ENCODE data around the gene TMEM217.

Gene TMEM217

DNA sequence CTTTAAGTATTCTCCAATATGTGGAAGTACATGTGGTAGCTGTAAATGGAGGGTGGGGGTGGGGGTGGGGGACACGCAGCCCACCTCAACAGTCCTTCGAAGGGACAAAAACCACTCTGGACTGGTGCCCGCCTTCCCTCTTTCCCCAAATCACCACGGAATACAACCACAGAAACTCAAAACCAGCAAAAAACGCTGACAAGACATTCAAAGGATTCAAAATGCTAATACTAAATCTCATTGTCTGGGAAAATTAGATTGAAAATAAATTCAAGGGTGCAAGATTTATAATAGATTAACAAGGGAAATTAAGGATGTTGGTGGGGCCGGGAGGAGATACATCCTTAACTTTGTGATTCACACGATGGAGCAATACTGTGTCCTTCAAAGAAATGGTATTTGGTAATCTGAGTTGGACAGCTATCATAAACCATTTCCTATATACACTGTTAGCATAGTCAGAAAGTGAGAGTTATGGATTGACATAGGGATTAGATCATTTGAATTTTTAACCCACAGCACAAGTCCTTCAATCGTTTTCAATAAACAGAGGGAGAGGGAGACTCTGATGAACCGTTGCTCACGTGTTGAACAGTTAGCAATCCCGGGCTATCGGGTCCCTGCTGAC lies 1.1 kb downstream of the TMEM217 start:
- 0 out of 2 replicates have a peak, but pooled peaks cover 3% of the 10 kb centered on the region for H3K4me1 ChIP-seq (ENCODE audit: control insufficient read depth, insufficient read depth, low read length)
- ChIA-PET CTCF (interaction anchor here (0.7 to 1.9 kb wide), 6 partner anchors 15 to 124 kb away, joined by 3 to 8 read pairs (median 4); no protein-coding TSS in a partner anchor), POLR2A (interaction anchor here (0.5 to 4.3 kb wide), 23 partner anchors 10 to 1941 kb away, joined by 3 to 27 read pairs (median 4); partner anchors contain the start of gene MTCH1)
- H3K4me3 ChIP-seq (ENCODE audit: low read depth, low read length) = peak overlapping the region; percentile 66
- H3K27ac ChIP-seq (ENCODE audit: extremely low read depth, low read depth, low read length) = no peak overlapping the region
- no peaks in the 10 kb centered on the region; a peak in 1 of 3 replicates for H3K36me3 ChIP-seq (ENCODE audit: control insufficient read depth in 2 of 2, insufficient read depth in 1 of 2, low read length in 2 of 2)
- TF ChIP-seq PRDM1 (tag by site-specific recombination; IDR thresholded peaks at IDR 0.05) = peak; percentile 55; the same call in 1 of the 2 replicates
- TF ChIP-seq SP3 (tag by site-specific recombination; IDR thresholded peaks at IDR 0.05) = no peak
- no peak for TF ChIP-seq ZNF302 (tag by site-specific recombination; IDR thresholded peaks at IDR 0.05; ENCODE audit: low read depth)
- no peak for TF ChIP-seq ZBTB8A (tag by site-specific recombination; IDR thresholded peaks at IDR 0.05)
- H3K9me3 ChIP-seq (ENCODE audit: control insufficient read depth, insufficient read depth, low read depth, low read length) = no peaks in the 10 kb centered on the region

DNA sequence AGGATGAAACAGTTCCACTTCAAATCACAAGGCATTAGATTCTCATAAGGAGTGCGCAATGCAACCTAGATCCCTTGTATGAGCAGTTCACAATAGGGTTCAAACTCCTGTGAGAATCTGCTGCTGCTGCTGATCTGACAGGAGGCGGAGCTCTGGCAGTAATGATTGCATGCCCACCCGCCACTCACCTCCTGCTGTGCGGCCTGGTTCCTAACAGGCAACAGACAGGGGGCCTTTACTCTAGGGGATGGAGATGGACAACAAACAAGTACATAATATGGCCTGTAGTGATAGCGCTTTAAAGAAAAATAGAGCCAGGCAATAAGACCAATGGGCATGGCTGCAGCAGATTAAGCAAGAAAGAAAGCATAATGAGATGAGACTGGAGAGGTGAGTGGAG lies 3.1 kb downstream of the TMEM217 start:
- no peaks in the 10 kb centered on the region for H3K36me3 ChIP-seq (ENCODE audit: control insufficient read depth in 2 of 2, insufficient read depth in 1 of 2, low read length in 2 of 2)
- TF ChIP-seq, protein P1, sequence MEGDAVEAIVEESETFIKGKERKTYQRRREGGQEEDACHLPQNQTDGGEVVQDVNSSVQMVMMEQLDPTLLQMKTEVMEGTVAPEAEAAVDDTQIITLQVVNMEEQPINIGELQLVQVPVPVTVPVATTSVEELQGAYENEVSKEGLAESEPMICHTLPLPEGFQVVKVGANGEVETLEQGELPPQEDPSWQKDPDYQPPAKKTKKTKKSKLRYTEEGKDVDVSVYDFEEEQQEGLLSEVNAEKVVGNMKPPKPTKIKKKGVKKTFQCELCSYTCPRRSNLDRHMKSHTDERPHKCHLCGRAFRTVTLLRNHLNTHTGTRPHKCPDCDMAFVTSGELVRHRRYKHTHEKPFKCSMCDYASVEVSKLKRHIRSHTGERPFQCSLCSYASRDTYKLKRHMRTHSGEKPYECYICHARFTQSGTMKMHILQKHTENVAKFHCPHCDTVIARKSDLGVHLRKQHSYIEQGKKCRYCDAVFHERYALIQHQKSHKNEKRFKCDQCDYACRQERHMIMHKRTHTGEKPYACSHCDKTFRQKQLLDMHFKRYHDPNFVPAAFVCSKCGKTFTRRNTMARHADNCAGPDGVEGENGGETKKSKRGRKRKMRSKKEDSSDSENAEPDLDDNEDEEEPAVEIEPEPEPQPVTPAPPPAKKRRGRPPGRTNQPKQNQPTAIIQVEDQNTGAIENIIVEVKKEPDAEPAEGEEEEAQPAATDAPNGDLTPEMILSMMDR (tag by site-specific recombination; IDR thresholded peaks at IDR 0.05) = no peak
- TF ChIP-seq ZNF174 (tag by site-specific recombination; IDR thresholded peaks at IDR 0.05) (no peak), ZNF521 (tag by site-specific recombination; IDR thresholded peaks at IDR 0.05) (no peak), ZIC2 (tag by site-specific recombination; IDR thresholded peaks at IDR 0.05) (peak; percentile 71)
- CTCF ChIA-PET = interaction anchor here (0.7 kb wide), 2 partner anchors 49 to 456 kb away, joined by 3 to 4 read pairs; no protein-coding TSS in a partner anchor
- no peaks in the 10 kb centered on the region for H3K9me3 ChIP-seq (ENCODE audit: control insufficient read depth, insufficient read depth, low read depth, low read length)
- H3K4me1 ChIP-seq (ENCODE audit: control insufficient read depth, insufficient read depth, low read length) = 0 out of 2 replicates have a peak, but pooled peaks cover 3% of the 10 kb centered on the region
- H3K4me3 ChIP-seq (ENCODE audit: low read depth, low read length) = no peak overlapping the region
- H3K27ac ChIP-seq (ENCODE audit: extremely low read depth, low read depth, low read length) = no peak overlapping the region
- POLR2A ChIA-PET = interaction anchor here (4.3 kb wide), 1 partner anchor 33 kb away, joined by 27 read pairs; no protein-coding TSS in a partner anchor

DNA sequence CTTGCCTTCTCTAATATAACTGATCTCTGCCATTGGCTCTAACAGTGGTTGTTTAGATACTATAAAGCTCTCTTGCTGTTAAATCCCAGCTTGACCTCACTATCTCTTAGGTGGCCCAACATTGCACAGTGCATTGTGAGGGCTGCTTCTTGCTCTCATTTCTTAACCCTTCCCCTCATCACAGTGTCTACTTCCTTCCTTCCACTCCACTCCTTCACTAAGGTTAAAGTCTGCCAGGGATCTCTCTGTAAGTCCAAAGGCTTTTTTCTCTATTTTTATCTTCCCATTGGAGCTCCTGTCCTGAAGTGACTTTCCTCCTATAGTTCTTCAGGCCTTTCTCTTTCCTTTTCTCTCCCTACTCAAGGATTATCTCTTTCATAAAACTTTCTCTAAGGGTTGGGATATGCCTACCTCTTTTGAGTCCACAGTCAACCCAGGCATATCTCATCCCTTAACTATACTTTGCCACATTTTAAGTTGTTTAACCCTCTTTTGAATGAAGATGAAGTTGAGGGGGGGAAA lies 4.4 kb downstream of the TMEM217 start:
- Histone ChIP-seq H3K36me3 (ENCODE audit: control insufficient read depth in 2 of 2, insufficient read depth in 1 of 2, low read length in 2 of 2) (no peaks in the 10 kb centered on the region), H3K4me3 (ENCODE audit: low read depth, low read length) (no peak overlapping the region), H3K9me3 (ENCODE audit: control insufficient read depth, insufficient read depth, low read depth, low read length) (no peaks in the 10 kb centered on the region), H3K4me1 (ENCODE audit: control insufficient read depth, insufficient read depth, low read length) (0 out of 2 replicates have a peak, but pooled peaks cover under 1% of the 10 kb centered on the region), H3K27ac (ENCODE audit: extremely low read depth, low read depth, low read length) (no peak overlapping the region)
- ChIA-PET POLR2A (interaction anchor here (1.3 kb wide), 1 partner anchor 11 kb away, joined by 3 read pairs; no protein-coding TSS in a partner anchor), CTCF (interaction anchor here (1.4 to 1.5 kb wide), 2 partner anchors 43 to 235 kb away, joined by 3 to 4 read pairs; no protein-coding TSS in a partner anchor)
- TF ChIP-seq, protein P2, sequence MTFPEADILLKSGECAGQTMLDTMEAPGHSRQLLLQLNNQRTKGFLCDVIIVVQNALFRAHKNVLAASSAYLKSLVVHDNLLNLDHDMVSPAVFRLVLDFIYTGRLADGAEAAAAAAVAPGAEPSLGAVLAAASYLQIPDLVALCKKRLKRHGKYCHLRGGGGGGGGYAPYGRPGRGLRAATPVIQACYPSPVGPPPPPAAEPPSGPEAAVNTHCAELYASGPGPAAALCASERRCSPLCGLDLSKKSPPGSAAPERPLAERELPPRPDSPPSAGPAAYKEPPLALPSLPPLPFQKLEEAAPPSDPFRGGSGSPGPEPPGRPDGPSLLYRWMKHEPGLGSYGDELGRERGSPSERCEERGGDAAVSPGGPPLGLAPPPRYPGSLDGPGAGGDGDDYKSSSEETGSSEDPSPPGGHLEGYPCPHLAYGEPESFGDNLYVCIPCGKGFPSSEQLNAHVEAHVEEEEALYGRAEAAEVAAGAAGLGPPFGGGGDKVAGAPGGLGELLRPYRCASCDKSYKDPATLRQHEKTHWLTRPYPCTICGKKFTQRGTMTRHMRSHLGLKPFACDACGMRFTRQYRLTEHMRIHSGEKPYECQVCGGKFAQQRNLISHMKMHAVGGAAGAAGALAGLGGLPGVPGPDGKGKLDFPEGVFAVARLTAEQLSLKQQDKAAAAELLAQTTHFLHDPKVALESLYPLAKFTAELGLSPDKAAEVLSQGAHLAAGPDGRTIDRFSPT (tag by site-specific recombination; IDR thresholded peaks at IDR 0.05) = no peak
- TF ChIP-seq PRDM1 (tag by site-specific recombination; IDR thresholded peaks at IDR 0.05) = peak; percentile 92
- peak; percentile 44; the same call in 1 of the 2 replicates for TF ChIP-seq ZIC2 (tag by site-specific recombination; IDR thresholded peaks at IDR 0.05)
- 0 out of 2 replicates have a peak, but pooled peaks have one; percentile 16 for TF ChIP-seq ZNF366 (tag by site-specific recombination; conservative IDR thresholded peaks at IDR 0.05)
- TF ChIP-seq OSR2 (tag by site-specific recombination; IDR thresholded peaks at IDR 0.05) = no peak

DNA sequence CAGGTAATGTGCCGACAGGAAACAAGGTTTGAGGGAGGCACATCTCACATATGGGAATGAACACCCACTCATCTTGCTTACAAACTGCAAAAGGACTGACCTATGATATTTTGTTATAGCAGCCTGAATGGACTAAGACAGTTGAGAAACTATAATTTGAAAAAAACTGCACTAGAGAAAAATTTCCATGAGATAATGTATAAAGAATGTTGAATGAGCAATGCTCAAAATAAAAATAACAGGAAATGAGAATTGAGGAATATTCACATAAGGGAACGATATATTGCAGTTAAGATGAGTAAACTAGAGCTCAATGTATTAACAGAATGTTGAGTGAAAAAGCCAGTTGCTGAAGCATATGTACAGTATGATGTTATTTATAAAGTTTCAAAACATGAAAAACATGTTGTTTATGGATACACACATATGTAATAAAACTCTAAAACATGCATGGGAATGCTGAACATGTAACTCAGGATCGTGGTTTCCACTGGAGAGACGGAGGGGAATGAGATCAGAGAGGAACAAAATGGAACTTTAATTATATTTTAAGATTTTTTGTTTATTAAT lies 6.6 kb downstream of the TMEM217 start:
- Histone ChIP-seq H3K27ac (ENCODE audit: extremely low read depth, low read depth, low read length) (no peak overlapping the region), H3K9me3 (ENCODE audit: control insufficient read depth, insufficient read depth, low read depth, low read length) (no peaks in the 10 kb centered on the region), H3K36me3 (ENCODE audit: control insufficient read depth in 2 of 2, insufficient read depth in 1 of 2, low read length in 2 of 2) (no peaks in the 10 kb centered on the region), H3K4me1 (ENCODE audit: control insufficient read depth, insufficient read depth, low read length) (no peaks in the 10 kb centered on the region), H3K4me3 (ENCODE audit: low read depth, low read length) (no peak overlapping the region)
- ChIA-PET CTCF (interaction anchor here (0.9 to 1.0 kb wide), 2 partner anchors 10 to 28 kb away, joined by 4 to 6 read pairs; no protein-coding TSS in a partner anchor), POLR2A (no interaction called here)
- TF ChIP-seq ZNF132 (tag by site-specific recombination; IDR thresholded peaks at IDR 0.05; ENCODE audit: borderline replicate concordance) (no peak), YY2 (tag by site-specific recombination; IDR thresholded peaks at IDR 0.05) (no peak), ZNF791 (tag by site-specific recombination; IDR thresholded peaks at IDR 0.05) (no peak), KLF1 (tag by site-specific recombination; IDR thresholded peaks at IDR 0.05) (no peak), ZNF48 (tag by site-specific recombination; IDR thresholded peaks at IDR 0.05) (no peak), KLF16 (tag by site-specific recombination; IDR thresholded peaks at IDR 0.05) (no peak), ZNF585B (tag by site-specific recombination; IDR thresholded peaks at IDR 0.05) (no peak), ZNF529 (tag by site-specific recombination; IDR thresholded peaks at IDR 0.05; ENCODE audit: insufficient replicate concordance) (no peak), ZXDB (tag by site-specific recombination; IDR thresholded peaks at IDR 0.05) (no peak), ZNF175 (tag by site-specific recombination; IDR thresholded peaks at IDR 0.05) (no peak)
- TF ChIP-seq, protein P3, sequence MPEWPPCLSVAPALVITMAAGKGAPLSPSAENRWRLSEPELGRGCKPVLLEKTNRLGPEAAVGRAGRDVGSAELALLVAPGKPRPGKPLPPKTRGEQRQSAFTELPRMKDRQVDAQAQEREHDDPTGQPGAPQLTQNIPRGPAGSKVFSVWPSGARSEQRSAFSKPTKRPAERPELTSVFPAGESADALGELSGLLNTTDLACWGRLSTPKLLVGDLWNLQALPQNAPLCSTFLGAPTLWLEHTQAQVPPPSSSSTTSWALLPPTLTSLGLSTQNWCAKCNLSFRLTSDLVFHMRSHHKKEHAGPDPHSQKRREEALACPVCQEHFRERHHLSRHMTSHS (tag by site-specific recombination; IDR thresholded peaks at IDR 0.05) = no peak
